HEK293T (cell line): ENCODE data around the gene MAP1A.

Source experiments
- CTCF ChIA-PET: fragments of 350-600 bp; formaldehyde crosslinking; extraction: SDS; loops from one replicate; lab custom pipeline; 2021; ENCODE audit warnings: antibody characterized with exemption, inconsistent platforms; lab: Yijun Ruan, JAX
- POLR2A ChIA-PET: fragments of 350-600 bp; formaldehyde crosslinking; extraction: SDS; loops from one replicate; lab custom pipeline; 2020; ENCODE audit warnings: antibody characterized with exemption, inconsistent platforms; lab: Yijun Ruan, JAX
- DNase-seq: peaks from one replicate; pipeline ENCODE4 v3.0.0; 2012; ENCODE audit warnings: mixed read lengths; ENCODE audit errors: extremely low spot score
- ARNT ChIP-seq: fragments of 450-650 bp; IDR thresholded peaks from 2 replicates; pipeline ENCODE4 v1.6.1; 2017; ENCODE audit warnings: mild to moderate bottlenecking
- BHLHE40 ChIP-seq: fragments of 450-650 bp; IDR thresholded peaks from 2 replicates; pipeline ENCODE4 v1.6.1; 2016; ENCODE audit warnings: mild to moderate bottlenecking, moderate library complexity, borderline replicate concordance
- CTBP1 ChIP-seq: fragments of 450-650 bp; IDR thresholded peaks from 2 replicates; pipeline ENCODE4 v1.6.1; 2016; ENCODE audit warnings: borderline replicate concordance
- ELF4 ChIP-seq: fragments of 450-650 bp; IDR thresholded peaks from 2 replicates; pipeline ENCODE4 v1.6.1; 2017; ENCODE audit warnings: antibody characterized with exemption
- FOXA1 ChIP-seq: fragments of 450-650 bp; IDR thresholded peaks from 2 replicates; pipeline ENCODE4 v1.6.1; 2016; ENCODE audit warnings: mild to moderate bottlenecking
- FOXK2 ChIP-seq: fragments of 450-650 bp; IDR thresholded peaks from 2 replicates; pipeline ENCODE4 v1.6.1; 2016; ENCODE audit warnings: mild to moderate bottlenecking
- FOXM1 ChIP-seq: fragments of 450-650 bp; IDR thresholded peaks from 2 replicates; pipeline ENCODE4 v1.6.1; 2017; ENCODE audit warnings: mild to moderate bottlenecking, borderline replicate concordance
- HDGF ChIP-seq: fragments of 450-650 bp; IDR thresholded peaks from 2 replicates; pipeline ENCODE4 v1.6.1; 2017; ENCODE audit warnings: antibody characterized with exemption, borderline replicate concordance
- L3MBTL2 ChIP-seq: fragments of 450-650 bp; conservative IDR thresholded peaks from 2 replicates; pipeline ENCODE4 v1.6.1; 2016; ENCODE audit warnings: mild to moderate bottlenecking
- LEF1 ChIP-seq: fragments of 450-650 bp; IDR thresholded peaks from 2 replicates; pipeline ENCODE4 v1.6.1; 2017; ENCODE audit warnings: mild to moderate bottlenecking, borderline replicate concordance
- NFRKB ChIP-seq: fragments of 450-650 bp; IDR thresholded peaks from 2 replicates; pipeline ENCODE4 v1.6.1; 2016; ENCODE audit warnings: mild to moderate bottlenecking, moderate library complexity
- PKNOX1 ChIP-seq: fragments of 450-650 bp; IDR thresholded peaks from 2 replicates; pipeline ENCODE4 v1.6.1; 2016
- SP1 ChIP-seq: fragments of 450-650 bp; IDR thresholded peaks from 2 replicates; pipeline ENCODE4 v1.6.1; 2017
- SUZ12 ChIP-seq: fragments of 450-650 bp; IDR thresholded peaks from 2 replicates; pipeline ENCODE4 v1.6.1; 2016; ENCODE audit warnings: mild to moderate bottlenecking
- TARDBP ChIP-seq: fragments of 450-650 bp; IDR thresholded peaks from 2 replicates; pipeline ENCODE4 v1.6.1; 2016
- ZNF384 ChIP-seq: fragments of 450-650 bp; IDR thresholded peaks from 2 replicates; pipeline ENCODE4 v1.6.1; 2016

The MAP1A gene

GRCh38 chr15:43517354-43518196, at the start of gene MAP1A:
Gene MAP1A (plus strand): TSS chr15:43517608. CDS start chr15:43521474, 3,866 bp downstream.
- POLR2A ChIA-PET, result interaction anchor here (0.8 to 1.3 kb wide), 2 partner anchors 11 to 25 kb away, joined by 3 read pairs; no protein-coding TSS in a partner anchor
- TF ChIP-seq ARNT, result no peak
- TF ChIP-seq CTBP1, result no peak
- TF ChIP-seq BHLHE40, result no peak
- TF ChIP-seq FOXA1, result no peak
- TF ChIP-seq SP1, result no peak
- no peak for TF ChIP-seq ELF4
- TF ChIP-seq SUZ12, result no peak
- no peak for TF ChIP-seq PKNOX1
- TF ChIP-seq ZNF384, result no peak
- no peak for TF ChIP-seq TARDBP
- no peak for TF ChIP-seq FOXM1
- no peak for TF ChIP-seq FOXK2
- TF ChIP-seq HDGF, result no peak
- TF ChIP-seq NFRKB, result no peak
- no peak for TF ChIP-seq L3MBTL2

GRCh38 chr15:43469867-43470266, 47.5 kb upstream of the MAP1A start:
- TF ChIP-seq FOXA1 (no peak), FOXK2 (no peak), HDGF (no peak), CTBP1 (no peak), FOXM1 (no peak), SUZ12 (no peak), ELF4 (no peak), NFRKB (no peak), ARNT (no peak), TARDBP (no peak), L3MBTL2 (no peak), LEF1 (no peak), BHLHE40 (no peak)
- CTCF ChIA-PET, result no interaction called here
- DNase-seq, result no peak
- POLR2A ChIA-PET, result no interaction called here

More at GRCh38 chr15:43517354-43518196, at the start of gene MAP1A:
- peak; percentile 46 for DNase-seq
- CTCF ChIA-PET, result no interaction called here

- TF ChIP-seq FOXA1, result no peak
- TF ChIP-seq ZNF384, result no peak
- no peak for TF ChIP-seq FOXM1
- ChIA-PET POLR2A (no interaction called here), CTCF (no interaction called here)
- DNase-seq, result no peak
Observed at GRCh38 chr15:43471975-43472374, 45.4 kb upstream of the MAP1A start.

GRCh38 chr15:43473885-43474284, 43.5 kb upstream of the MAP1A start:
- no peak for TF ChIP-seq L3MBTL2
- no peak for TF ChIP-seq FOXM1
- TF ChIP-seq ARNT, result no peak
- no peak for TF ChIP-seq FOXA1
- no peak for TF ChIP-seq ZNF384
- POLR2A ChIA-PET, result interaction anchor here (1.1 kb wide), 1 partner anchor 36 kb away, joined by 4 read pairs; no protein-coding TSS in a partner anchor
- DNase-seq, result no peak
- CTCF ChIA-PET, result no interaction called here

- POLR2A ChIA-PET, result no interaction called here
- CTCF ChIA-PET, result no interaction called here
- TF ChIP-seq SP1, result no peak
- no peak for TF ChIP-seq NFRKB
- TF ChIP-seq BHLHE40, result no peak
- no peak for TF ChIP-seq HDGF
- TF ChIP-seq SUZ12, result no peak
- TF ChIP-seq CTBP1, result no peak
- TF ChIP-seq FOXM1, result no peak
- no peak for TF ChIP-seq FOXK2
Observed at GRCh38 chr15:43483297-43484128, 33.9 kb upstream of the MAP1A start.

GRCh38 chr15:43484455-43484854, 33.0 kb upstream of the MAP1A start:
- ChIA-PET POLR2A (no interaction called here), CTCF (no interaction called here)
- DNase-seq, result no peak

More at GRCh38 chr15:43483297-43484128, 33.9 kb upstream of the MAP1A start:
- DNase-seq, result no peak

GRCh38 chr15:43487271-43487895, 30.0 kb upstream of the MAP1A start:
- DNase-seq, result no peak
- CTCF ChIA-PET, result no interaction called here
- TF ChIP-seq SUZ12 (no peak), LEF1 (no peak), ELF4 (no peak)
- POLR2A ChIA-PET, result no interaction called here

More at GRCh38 chr15:43484455-43484854, 33.0 kb upstream of the MAP1A start:
- TF ChIP-seq SP1, result no peak
- no peak for TF ChIP-seq FOXM1
